Adipose tissue (tissue), 3 donors: ENCODE measurements around the gene WNT11. TPM values are rescaled to one million over a fixed set of nuclear protein-coding genes. Genes with fewer than 3 reads are reported as not detected.

Experiments used
- H3K27ac ChIP-seq: one replicate; pipeline ENCODE4 v1.5.1; 2013; ENCODE audit warnings: low read depth, low read length
- WGBS, 3 donors: extraction: QIAGEN DNeasy Blood & Tissue Kit; methylation state at CpG; one replicate each; pipeline ENCODE4 v1.1.7; 2013; 5-methylcytosine and 5-hydroxymethylcytosine counted together
- polyA plus RNA-seq, 3 donors: library from polyadenylated mRNA; stranded (reverse); fragments of 200-250 nt; gene quantifications; one replicate each; pipeline ENCODE4 v1.2.3, GENCODE V29; 2013
- donor health status: healthy with polysubstance abuse.
- donor health status: Bipolar disorder and iron deficiency.
- donor health status: healthy.

WNT11 gene
- polyA plus RNA-seq, 3 donors: 8.3 to 32.8 (median 16.5) TPM

- no peak overlapping the region for H3K27ac ChIP-seq
- 88 to 92% (median 90%) methylated on average over 42 to 50 of the region's 50 CpGs for WGBS, 3 donors
These were observed 41.2 kb downstream of the WNT11 start for GRCh38 chr11:76164861-76165751.

DNA sequence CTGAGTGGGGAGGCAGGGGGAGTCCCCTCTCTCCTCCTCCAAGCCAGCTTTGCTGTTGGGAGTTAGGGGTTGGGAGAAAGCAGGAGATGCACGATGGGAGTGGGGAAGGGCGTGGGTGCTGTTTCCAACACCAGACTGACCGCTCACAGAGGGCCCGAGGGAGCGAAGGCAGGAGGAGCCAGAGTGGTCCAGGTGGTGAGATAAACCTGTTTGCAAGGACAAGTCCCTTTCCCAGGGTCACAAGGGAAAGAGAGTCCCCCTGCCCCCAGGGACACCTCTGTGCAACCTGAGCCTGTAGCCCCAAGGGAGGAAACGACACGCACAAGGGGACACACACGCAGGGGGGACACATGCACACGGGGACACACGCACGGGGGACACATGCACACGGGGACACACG, 42.2 kb downstream of the WNT11 start:
- WGBS, 3 donors: 69 to 91% (median 87%) methylated on average over 6 to 13 of the region's 13 CpGs
- H3K27ac ChIP-seq: no peak overlapping the region

DNA sequence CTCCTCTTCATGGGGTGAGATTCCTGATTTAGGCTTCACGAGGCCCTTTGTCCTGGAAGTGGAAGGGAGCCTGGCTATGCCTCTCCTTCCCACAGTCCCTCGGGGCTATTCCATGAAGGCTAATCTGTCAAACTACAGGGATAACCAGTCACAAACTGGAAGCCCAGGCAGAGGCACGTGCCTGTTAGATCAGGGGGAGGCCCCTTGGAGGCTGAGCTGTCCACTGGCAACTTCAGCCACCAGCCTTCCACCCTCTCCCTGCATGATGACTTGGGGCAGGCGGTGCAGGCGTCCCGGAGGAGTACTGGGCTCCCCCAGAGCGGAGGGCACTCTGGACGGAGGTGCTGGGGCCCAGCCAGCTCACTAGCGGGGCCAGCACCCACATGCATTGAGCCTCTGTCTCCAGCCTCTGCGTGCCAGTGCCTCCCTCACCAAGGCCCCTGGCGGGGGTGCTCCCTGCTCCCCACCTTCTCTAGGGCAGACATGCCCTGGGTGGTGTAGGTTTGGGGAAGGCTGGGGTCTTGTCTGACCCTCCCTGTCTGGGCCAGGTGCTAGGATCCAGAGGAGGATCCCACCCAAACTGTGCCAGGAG, 42.9 kb downstream of the WNT11 start:
- no peak overlapping the region for H3K27ac ChIP-seq
- WGBS, 3 donors: 84 to 89% (median 85%) methylated on average over 11 of the region's 11 CpGs

DNA sequence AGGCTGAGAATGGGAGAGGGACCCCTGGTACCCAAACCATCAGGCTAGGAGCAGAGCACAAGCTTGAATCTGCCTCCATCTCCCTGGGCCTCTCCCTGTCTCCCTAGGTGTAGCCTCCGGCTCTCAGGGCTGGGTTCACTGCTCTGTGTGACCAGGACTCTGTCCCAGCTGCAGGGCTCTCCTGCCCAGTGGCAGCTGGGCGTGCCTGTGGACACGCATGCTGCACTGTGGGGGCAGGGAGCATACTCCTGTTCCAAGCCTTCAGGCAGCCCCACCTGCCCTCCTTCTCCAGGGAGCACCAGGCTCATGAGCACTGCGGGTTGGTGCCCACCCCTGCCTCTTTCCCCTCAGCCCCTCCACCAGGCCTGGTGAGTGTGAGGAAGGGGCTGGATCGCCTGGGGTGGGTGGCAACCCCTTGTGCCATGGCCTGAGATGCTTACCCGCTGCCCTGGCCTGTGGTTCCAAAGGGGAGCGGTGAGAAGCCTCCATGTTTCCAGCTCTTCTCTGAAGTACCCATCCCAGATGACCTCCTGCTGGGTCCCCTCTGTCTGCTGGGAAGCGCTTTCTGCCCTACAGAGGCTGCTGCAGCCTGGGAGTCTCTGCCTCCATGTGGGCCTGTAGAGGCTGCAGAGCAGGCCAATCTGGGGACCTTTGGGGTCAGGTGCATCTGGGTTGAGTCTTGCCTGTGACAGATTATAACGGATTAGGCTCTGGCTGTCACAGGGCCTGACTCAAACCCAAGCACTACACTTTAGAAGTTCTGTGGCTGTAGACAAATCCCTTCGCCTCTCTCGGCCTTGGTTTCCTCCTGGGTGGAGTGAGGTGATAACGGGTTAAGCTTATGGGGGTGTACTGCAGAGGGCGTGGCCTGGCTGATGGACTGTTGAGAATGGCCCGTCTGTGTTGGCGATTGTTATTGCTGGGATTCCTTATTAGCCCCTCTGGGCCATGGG, 43.7 kb downstream of the WNT11 start:
- 91 to 94% (median 92%) methylated on average over 15 of the region's 15 CpGs for WGBS, 3 donors
- no peak overlapping the region for H3K27ac ChIP-seq

DNA sequence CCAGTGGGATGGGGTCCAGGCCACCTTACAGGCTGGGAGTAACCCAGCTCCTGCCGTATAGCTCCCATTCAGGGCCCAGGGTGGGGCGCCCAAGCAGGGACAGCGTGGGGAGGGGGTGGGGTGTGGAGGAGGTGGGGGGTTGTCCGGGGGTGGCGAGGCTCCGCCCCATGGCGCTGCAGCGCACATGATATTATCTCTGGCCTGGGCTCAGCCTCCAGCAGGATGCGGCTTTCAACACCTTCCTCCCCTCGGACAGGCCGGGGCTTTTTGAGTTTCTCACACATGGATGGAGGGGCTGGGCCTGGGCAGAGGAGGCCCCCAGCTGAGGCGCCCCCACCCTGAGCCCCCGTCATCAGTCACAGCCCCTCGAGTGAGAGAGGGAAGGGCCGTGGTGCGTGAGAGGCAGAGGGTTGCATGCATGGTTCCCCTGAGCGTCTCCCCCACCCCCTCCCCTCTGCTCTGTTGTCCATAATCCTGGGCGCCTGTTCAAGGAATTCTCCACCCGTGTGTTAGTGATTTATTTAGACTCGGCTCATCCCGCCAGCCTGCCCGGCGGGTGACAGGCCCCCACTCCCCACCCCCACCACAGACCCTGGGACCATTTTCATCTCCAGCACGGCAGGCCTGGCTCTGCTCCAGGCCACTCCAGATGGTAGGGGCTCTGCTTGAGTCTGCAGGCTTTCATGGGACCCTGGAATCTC, 44.9 kb downstream of the WNT11 start:
- 20 to 38% (median 23%) methylated on average over 18 to 24 of the region's 24 CpGs for WGBS, 3 donors
- H3K27ac ChIP-seq: no peak overlapping the region

DNA sequence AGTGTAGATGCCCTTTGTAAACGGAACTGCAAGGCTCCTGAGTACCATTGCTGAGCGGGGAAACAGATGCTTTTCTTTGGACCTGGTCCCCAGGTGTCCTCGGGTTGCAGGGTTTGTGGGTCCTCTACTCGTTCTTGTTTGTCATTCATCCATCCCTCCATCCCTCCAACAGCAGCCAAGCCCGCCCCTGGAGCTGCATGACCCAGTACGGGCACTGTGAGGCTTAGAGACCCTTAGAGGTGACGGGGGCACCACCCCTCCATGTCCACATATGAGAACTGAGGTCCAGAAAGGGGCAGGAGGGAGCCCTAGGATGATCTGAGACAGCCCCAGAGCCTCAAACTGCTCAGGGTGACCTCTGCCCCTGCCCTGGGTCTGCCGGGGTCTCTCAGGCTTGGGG, 45.4 kb downstream of the WNT11 start:
- no peak overlapping the region for H3K27ac ChIP-seq
- WGBS, 3 donors: 83 to 84% (median 84%) methylated on average over 8 of the region's 8 CpGs

DNA sequence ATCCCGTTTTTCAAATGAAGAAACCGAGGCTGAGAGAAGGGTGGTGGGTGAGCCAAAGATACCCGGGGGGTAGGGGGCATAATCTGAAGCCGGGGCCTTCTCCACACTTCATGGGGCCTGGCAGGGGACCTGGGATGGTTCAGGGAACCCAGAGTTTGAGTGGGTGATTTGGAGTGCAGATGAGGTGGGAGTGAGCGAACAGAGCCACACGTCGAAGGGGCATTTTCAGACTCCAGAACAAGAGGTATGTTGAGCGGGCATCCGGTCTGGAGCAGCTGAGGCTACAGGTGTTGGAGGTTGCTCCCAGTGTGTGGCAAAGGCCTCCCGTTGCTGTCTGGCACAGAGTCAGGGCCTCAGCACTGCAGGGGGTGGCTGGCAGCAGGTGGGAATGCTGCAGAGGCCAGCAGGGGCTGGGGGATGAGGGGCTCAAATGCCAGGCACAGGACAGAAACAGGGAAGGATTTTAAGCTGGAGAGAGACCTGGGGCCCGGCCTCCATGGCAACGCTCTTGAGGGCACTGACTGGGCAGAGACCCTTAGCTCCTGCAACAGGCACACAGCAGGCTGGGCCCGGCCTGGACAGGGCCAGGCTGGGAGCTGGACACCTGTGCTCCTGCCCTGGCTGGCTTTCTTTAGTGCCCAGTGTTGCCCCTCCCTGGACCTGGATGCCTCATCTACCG, 46.2 kb downstream of the WNT11 start:
- 68 to 90% (median 84%) methylated on average over 14 of the region's 14 CpGs for WGBS, 3 donors
- no peak overlapping the region for H3K27ac ChIP-seq

GRCh38 chr11:76159303-76159937, 46.9 kb downstream of the WNT11 start:
- no peak overlapping the region for H3K27ac ChIP-seq
- 86 to 93% (median 88%) methylated on average over 14 of the region's 14 CpGs for WGBS, 3 donors

- WGBS, 3 donors: 77 to 93% (median 92%) methylated on average over 24 of the region's 24 CpGs
- H3K27ac ChIP-seq: no peak overlapping the region
These were observed 47.7 kb downstream of the WNT11 start for GRCh38 chr11:76158394-76159302.

DNA sequence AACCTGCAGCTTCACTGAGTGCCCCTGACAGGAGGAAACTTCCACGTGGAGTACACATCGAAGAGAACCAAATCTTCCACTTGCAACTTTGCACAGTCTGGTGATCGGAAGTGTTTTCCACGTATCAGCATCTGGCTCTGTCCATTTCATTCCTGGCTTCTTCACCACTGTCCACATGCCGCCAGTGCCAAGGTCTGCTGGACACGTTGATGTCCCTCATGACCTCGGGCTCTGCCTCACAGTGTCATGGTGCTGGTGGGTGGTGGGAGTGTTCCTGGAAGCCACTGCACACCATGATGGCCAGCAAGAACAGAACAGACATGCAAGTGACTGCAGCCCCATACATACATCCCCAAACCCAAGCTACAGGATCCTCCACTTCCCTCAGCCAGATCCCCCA, 48.4 kb downstream of the WNT11 start:
- no peak overlapping the region for H3K27ac ChIP-seq
- WGBS, 3 donors: 77 to 79% (median 78%) methylated on average over 7 of the region's 7 CpGs

DNA sequence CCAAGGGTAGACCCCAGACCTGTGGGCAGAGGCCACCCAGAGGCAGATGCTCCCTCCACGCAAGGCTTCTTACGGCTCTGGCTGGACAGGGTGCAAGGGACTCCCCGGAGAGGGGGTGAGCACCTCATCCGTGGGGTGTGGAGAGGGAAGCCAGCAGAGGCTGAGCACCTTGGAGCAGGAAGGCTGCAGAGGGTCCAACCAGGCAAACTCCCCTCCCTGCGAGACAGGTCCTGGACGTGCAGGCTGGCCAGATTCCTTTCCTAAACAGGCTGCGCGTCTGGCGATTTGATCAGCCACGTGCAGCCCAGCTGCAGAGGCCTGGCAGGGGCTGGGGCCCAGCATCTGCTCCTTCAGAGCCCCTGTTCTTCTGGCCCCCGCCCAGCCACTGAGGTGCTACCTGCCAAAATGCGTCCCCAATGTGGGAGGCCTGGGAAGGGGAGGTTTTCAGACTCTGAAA, 49.3 kb downstream of the WNT11 start:
- 83 to 93% (median 86%) methylated on average over 12 of the region's 12 CpGs for WGBS, 3 donors
- no peak overlapping the region for H3K27ac ChIP-seq

- 69 to 77% (median 77%) methylated on average over 11 of the region's 11 CpGs for WGBS, 3 donors
- no peak overlapping the region for H3K27ac ChIP-seq
These were observed 50.6 kb downstream of the WNT11 start for GRCh38 chr11:76155500-76156227.

GRCh38 chr11:76153571-76153923, 52.8 kb downstream of the WNT11 start:
- WGBS, 3 donors: 64 to 76% (median 68%) methylated on average over 6 of the region's 6 CpGs
- H3K27ac ChIP-seq: no peak overlapping the region

DNA sequence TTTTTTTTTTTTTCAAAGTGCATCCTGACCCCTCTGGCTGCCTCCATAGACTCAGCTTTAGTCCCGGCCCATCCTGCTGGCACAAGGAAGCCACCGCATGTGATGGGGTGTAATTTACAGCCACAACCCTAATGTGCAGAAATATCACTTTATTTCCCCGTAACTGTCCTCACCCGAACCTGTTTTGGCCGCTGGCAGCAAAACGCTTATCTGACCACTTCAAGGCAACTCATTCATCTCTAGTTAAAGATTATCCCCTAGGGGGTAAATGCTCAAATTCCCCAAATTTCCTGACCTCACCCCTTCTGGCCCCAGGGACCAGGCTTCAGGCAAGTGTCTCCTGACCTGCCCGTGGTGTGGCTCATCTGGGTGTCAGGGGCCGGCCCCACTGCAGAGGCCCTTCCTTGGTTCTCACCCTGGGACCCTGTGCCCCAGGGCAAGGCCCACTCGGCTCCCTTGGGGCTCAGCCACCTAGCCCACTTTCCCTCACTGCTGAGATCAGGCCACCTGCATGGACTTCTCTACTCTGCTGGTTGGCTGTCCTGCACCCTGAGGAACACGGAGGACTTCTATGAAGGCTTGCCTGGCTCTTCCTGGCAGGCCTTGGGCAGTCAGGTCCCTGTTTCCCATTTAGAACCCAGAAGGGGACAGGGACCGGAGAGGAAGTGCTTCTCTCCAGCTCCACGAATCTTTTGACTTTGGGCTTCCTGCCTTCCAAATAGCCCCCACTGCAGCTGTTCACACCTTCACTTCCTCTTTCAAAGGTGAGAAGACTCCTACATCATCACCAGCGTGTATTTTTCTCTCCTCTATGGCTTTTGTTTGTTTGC, 53.3 kb downstream of the WNT11 start:
- no peak overlapping the region for H3K27ac ChIP-seq
- 39 to 47% (median 44%) methylated on average over 13 of the region's 13 CpGs for WGBS, 3 donors

GRCh38 chr11:76152086-76152681, 54.1 kb downstream of the WNT11 start:
- H3K27ac ChIP-seq: no peak overlapping the region
- WGBS, 3 donors: 11 to 14% (median 12%) methylated on average over 30 of the region's 30 CpGs
